GM23338 (cell line): ENCODE measurements around the gene INPP5D. TPM values are rescaled to one million over a fixed set of nuclear protein-coding genes. Genes with fewer than 3 reads are reported as not detected.

Experiments
- ATAC-seq: fragments of 200-7000 bp; cut with Tn5 transposase; 3 replicates; pipeline ENCODE4 v1.9.1; 2020
- DNase-seq: peaks from one replicate; pipeline ENCODE4 v3.0.0-alpha.2; 2015; ENCODE audit warnings: low spot score
- H2AFZ ChIP-seq: fragments of 200-600 bp; sonication (generic); 2 replicates; pipeline ENCODE4 v1.8.0; 2016; ENCODE audit warnings: antibody characterized with exemption, mild to moderate bottlenecking, moderate library complexity
- H3F3A ChIP-seq: fragments of 200-600 bp; sonication (generic); replicated peaks from 2 replicates; pipeline ENCODE4 v1.8.0; 2017; ENCODE audit warnings: antibody characterized with exemption, mixed run types, low read depth
- H3K27ac ChIP-seq: fragments of 200-600 bp; sonication (generic); 2 replicates; pipeline ENCODE4 v1.6.1; 2016; ENCODE audit warnings: low read depth
- H3K27me3 ChIP-seq: fragments of 200-600 bp; sonication (generic); 2 replicates; pipeline ENCODE4 v1.8.0; 2016; ENCODE audit warnings: mild to moderate bottlenecking, mixed run types, moderate library complexity; ENCODE audit not compliant: insufficient read depth
- H3K36me3 ChIP-seq: fragments of 200-600 bp; sonication (generic); 2 replicates; pipeline ENCODE4 v1.8.0; 2016; ENCODE audit warnings: mild to moderate bottlenecking; ENCODE audit not compliant: insufficient read depth
- H3K4me1 ChIP-seq: fragments of 200-600 bp; sonication (generic); 2 replicates; pipeline ENCODE4 v1.8.0; 2016; ENCODE audit warnings: mild to moderate bottlenecking, moderate library complexity; ENCODE audit not compliant: insufficient read depth
- H3K4me2 ChIP-seq: fragments of 200-600 bp; sonication (generic); 2 replicates; pipeline ENCODE4 v1.7.1; 2017; ENCODE audit warnings: mixed run types
- H3K4me3 ChIP-seq: fragments of 200-600 bp; sonication (generic); 2 replicates; pipeline ENCODE4 v1.6.1; 2016; ENCODE audit warnings: mixed run types
- H3K79me2 ChIP-seq: fragments of 200-600 bp; sonication (generic); replicated peaks from 2 replicates; pipeline ENCODE4 v1.8.0; 2017; ENCODE audit warnings: mild to moderate bottlenecking; ENCODE audit not compliant: insufficient read depth
- H3K9me2 ChIP-seq: fragments of 200-600 bp; sonication (generic); 2 replicates; pipeline ENCODE4 v1.8.0; 2017; ENCODE audit not compliant: insufficient read depth
- H4K20me1 ChIP-seq: fragments of 200-600 bp; sonication (generic); replicated peaks from 2 replicates; pipeline ENCODE4 v1.8.0; 2017; ENCODE audit warnings: mild to moderate bottlenecking; ENCODE audit not compliant: insufficient read depth
- H3K27ac Mint-ChIP-seq: 2 replicates; pipeline ENCODE4 v1.8.0; 2020; ENCODE audit warnings: inconsistent platforms, mild to moderate bottlenecking, moderate library complexity, mixed read lengths
- H3K27me3 Mint-ChIP-seq: 3 replicates; pipeline ENCODE4 v1.8.0; 2022; ENCODE audit warnings: low read depth, mild to moderate bottlenecking, moderate library complexity, mixed read lengths, inconsistent platforms; ENCODE audit not compliant: insufficient read depth, poor library complexity
- H3K36me3 Mint-ChIP-seq: 3 replicates; pipeline ENCODE4 v1.8.0; 2021; ENCODE audit warnings: low read depth, mild to moderate bottlenecking, inconsistent platforms, moderate library complexity, mixed read lengths
- H3K4me1 Mint-ChIP-seq: 3 replicates; pipeline ENCODE4 v1.8.0; 2020; ENCODE audit warnings: mild to moderate bottlenecking, inconsistent platforms, mixed read lengths
- H3K4me3 Mint-ChIP-seq: 3 replicates; pipeline ENCODE4 v1.8.0; 2021; ENCODE audit warnings: moderate library complexity, mild to moderate bottlenecking, inconsistent platforms, mixed read lengths
- H3K9me3 Mint-ChIP-seq: 3 replicates; pipeline ENCODE4 v1.8.0; 2020; ENCODE audit warnings: moderate library complexity, mild to moderate bottlenecking, inconsistent platforms, mixed read lengths
- CTCF ChIP-seq, 2 experiments: fragments of 200-600 bp in 1 of 2; sonication (generic) in 1 of 2; conservative IDR thresholded peaks; 2 replicates each; pipeline versions ENCODE4 v1.5.1 to v1.6.1; 2016 to 2017; ENCODE audit warnings: antibody characterized with exemption in 2 of 2, low read depth in 2 of 2, mild to moderate bottlenecking in 2 of 2, moderate library complexity in 1 of 2
- EZH2 ChIP-seq: fragments of 200-600 bp; sonication (generic); IDR thresholded peaks from one replicate; pipeline ENCODE4 v1.8.0; 2017; ENCODE audit warnings: antibody characterized with exemption, mild to moderate bottlenecking, low read depth; ENCODE audit not compliant: unreplicated experiment
- EZH2phosphoT487 ChIP-seq: fragments of 200-600 bp; sonication (generic); IDR thresholded peaks from one replicate; pipeline ENCODE4 v1.8.1; 2018; ENCODE audit warnings: antibody characterized with exemption; ENCODE audit not compliant: unreplicated experiment
- JUNB ChIP-seq: IDR thresholded peaks from one replicate; pipeline ENCODE4 v1.6.1; 2016; ENCODE audit warnings: antibody characterized with exemption; ENCODE audit not compliant: unreplicated experiment
- NANOG ChIP-seq: IDR thresholded peaks from 2 replicates; pipeline ENCODE4 v1.6.1; 2016; ENCODE audit warnings: antibody characterized with exemption, borderline replicate concordance
- POLR2AphosphoS5 ChIP-seq: IDR thresholded peaks from 2 replicates; pipeline ENCODE4 v1.6.1; 2016; ENCODE audit warnings: antibody characterized with exemption, low read depth
- REST ChIP-seq: IDR thresholded peaks from one replicate; pipeline ENCODE4 v1.6.1; 2018; ENCODE audit warnings: antibody characterized with exemption; ENCODE audit not compliant: unreplicated experiment
- STAT1 ChIP-seq: IDR thresholded peaks from one replicate; pipeline ENCODE4 v1.6.1; 2016; ENCODE audit warnings: antibody characterized with exemption; ENCODE audit not compliant: unreplicated experiment
- ZNF114 ChIP-seq: fragments of 250-450 bp; sonication (Bioruptor Pico); IDR thresholded peaks from 2 replicates; pipeline ENCODE4 v1.5.0; 2020; ENCODE audit warnings: mild to moderate bottlenecking, moderate library complexity
- ZNF331 ChIP-seq: fragments of 250-450 bp; sonication (Bioruptor Pico); IDR thresholded peaks from 2 replicates; pipeline ENCODE4 v1.5.0; 2020; ENCODE audit warnings: low read depth, mild to moderate bottlenecking, moderate library complexity
- ZNF462 ChIP-seq: fragments of 250-450 bp; sonication (Bioruptor Pico); IDR thresholded peaks from 2 replicates; pipeline ENCODE4 v1.5.0; 2020; ENCODE audit warnings: mild to moderate bottlenecking, moderate library complexity
- polyA plus RNA-seq: library from polyadenylated mRNA; unstranded; fragments of >200 nt; fragmentation: Nextera tagmentation; extraction: Ambion mirVana; gene quantifications from 2 replicates; pipeline ENCODE4 v1.2.1, GENCODE V29; 2016
- total RNA-seq: library from RNA; depleted of rRNA; stranded (reverse); fragments of >200 nt; shearing (Covaris generic); gene quantifications from 2 replicates; pipeline ENCODE4 v1.2.3, GENCODE V29; 2014

The INPP5D gene
- total and polyA plus RNA-seq, 2 experiments from 2014 or later: 6.6 to 8.3 TPM

GRCh38 chr2:233209533-233210171 is 149.5 kb downstream of the INPP5D start (continued):
- no peak for TF ChIP-seq ZNF462
- no peak for TF ChIP-seq EZH2phosphoT487

- no peak for DNase-seq
- Histone ChIP-seq H3K27me3 (no peaks in the 10 kb centered on the region), H3K4me3 (no peak overlapping the region), H3F3A (peaks cover 8% of the 10 kb centered on the region; the same call in 1 of the 2 replicates), H3K4me2 (peak overlapping the region; percentile 74; the same call in 1 of the 2 replicates), H3K79me2 (no peaks in the 10 kb centered on the region), H2AFZ (0 out of 2 replicates have a peak overlapping the region, but pooled peaks have one; percentile 89), H3K9me2 (no peaks in the 10 kb centered on the region), H3K4me1 (peaks cover 20% of the 10 kb centered on the region), H4K20me1 (no peaks in the 10 kb centered on the region), H3K36me3 (no peaks in the 10 kb centered on the region), H3K27ac (no peak overlapping the region)
- 0 out of 2 replicates have a peak overlapping the region, but pooled peaks have one; percentile 85 for H3K27ac Mint-ChIP-seq
- H3K9me3 Mint-ChIP-seq: peaks cover 2% of the 10 kb centered on the region; the same call in 1 of the 3 replicates
- H3K4me3 Mint-ChIP-seq: no peak overlapping the region; the same call in 2 of the 3 replicates
- H3K27me3 Mint-ChIP-seq: peaks cover 20% of the 10 kb centered on the region
- H3K4me1 Mint-ChIP-seq: peaks cover 35% of the 10 kb centered on the region
- no peak for ATAC-seq
- H3K36me3 Mint-ChIP-seq: no peaks in the 10 kb centered on the region; the same call in 2 of the 3 replicates
- no peak for TF ChIP-seq CTCF (conservative IDR thresholded peaks at IDR 0.05; ENCODE audit: low read depth in 2 of 2)
- no peak for TF ChIP-seq STAT1
- no peak for TF ChIP-seq POLR2AphosphoS5
- no peak for TF ChIP-seq NANOG
- no peak for TF ChIP-seq EZH2
- TF ChIP-seq ZNF114: no peak
- no peak for TF ChIP-seq EZH2phosphoT487
- no peak for TF ChIP-seq REST
- TF ChIP-seq JUNB: no peak
- no peak for TF ChIP-seq ZNF331
These were observed 150.1 kb downstream of the INPP5D start for GRCh38 chr2:233210281-233210680.
